ENCODE data around the gene ITPR1. TPM values are rescaled to one million over a fixed set of nuclear protein-coding genes. Genes with fewer than 3 reads are reported as not detected.

Gene ITPR1
- total and polyA plus RNA-seq, 4 donors: 3.7 to 39.4 (median 8.2) TPM

GRCh38 chr3:4754180-4755086 lies 261.3 kb downstream of the ITPR1 start:
- TF ChIP-seq RAD21 (IDR thresholded peaks at IDR 0.05): no peak
- no peak for TF ChIP-seq FOXA1 (IDR thresholded peaks at IDR 0.05)
- no peak for TF ChIP-seq HNF4A (conservative IDR thresholded peaks at IDR 0.05)
- TF ChIP-seq CTCF (IDR thresholded peaks at IDR 0.05; ENCODE audit: low read depth, low read length, missing input control): no peak
- TF ChIP-seq SP1 (IDR thresholded peaks at IDR 0.05): no peak
- TF ChIP-seq YY1 (IDR thresholded peaks at IDR 0.05): no peak
- no peak for TF ChIP-seq NR2F2 (IDR thresholded peaks at IDR 0.05)
- no peak for TF ChIP-seq TAF1 (conservative IDR thresholded peaks at IDR 0.05)
- no peak for TF ChIP-seq REST (IDR thresholded peaks at IDR 0.05)
- no peak for TF ChIP-seq RXRA (IDR thresholded peaks at IDR 0.05)
- no peak for TF ChIP-seq MAX (IDR thresholded peaks at IDR 0.05)
- TF ChIP-seq JUND (IDR thresholded peaks at IDR 0.05): no peak
- TF ChIP-seq EGR1 (IDR thresholded peaks at IDR 0.05; ENCODE audit: low read depth in 2 of 2): no peak
- H3K9ac ChIP-seq (ENCODE audit: low read depth in 1 of 2, low read length in 2 of 2): no peak overlapping the region
- no peak overlapping the region for H3K27ac ChIP-seq (ENCODE audit: low read depth in 1 of 2, low read length in 2 of 2)
- H3K4me1 ChIP-seq (ENCODE audit: control insufficient read depth in 4 of 4, insufficient read depth in 4 of 4, low read length in 3 of 4): peaks cover 10 to 22% (median 14%) of the 10 kb centered on the region in 4 donors
- H3K9me3 ChIP-seq (ENCODE audit: control insufficient read depth in 4 of 4, low read length in 3 of 4): no peaks in the 10 kb centered on the region
- H3K27me3 ChIP-seq (ENCODE audit: control insufficient read depth in 4 of 4, insufficient read depth in 4 of 4, low read length in 3 of 4): no peaks in the 10 kb centered on the region
- H3K36me3 ChIP-seq (ENCODE audit: control insufficient read depth in 4 of 4, insufficient read depth in 3 of 4, low read depth in 1 of 4, low read length in 3 of 4): no peaks in the 10 kb centered on the region
- no peak for DNase-seq (ENCODE audit: low spot score)
- WGBS: 72% methylated on average over 7 of the region's 7 CpGs
- no peak overlapping the region for H3K4me3 ChIP-seq (ENCODE audit: low read depth in 1 of 3, low read length in 3 of 3)

GRCh38 chr3:4755566-4755965 lies 262.4 kb downstream of the ITPR1 start:
- 92% methylated on average over 4 of the region's 4 CpGs for WGBS
- no peak overlapping the region for H3K9ac ChIP-seq (ENCODE audit: low read depth in 1 of 2, low read length in 2 of 2)
- no peaks in the 10 kb centered on the region for H3K27me3 ChIP-seq (ENCODE audit: control insufficient read depth in 4 of 4, insufficient read depth in 4 of 4, low read length in 3 of 4)
- H3K36me3 ChIP-seq (ENCODE audit: control insufficient read depth in 4 of 4, insufficient read depth in 3 of 4, low read depth in 1 of 4, low read length in 3 of 4): no peaks in the 10 kb centered on the region
- no peaks in the 10 kb centered on the region for H3K9me3 ChIP-seq (ENCODE audit: control insufficient read depth in 4 of 4, low read length in 3 of 4)
- H3K4me3 ChIP-seq (ENCODE audit: low read depth in 1 of 3, low read length in 3 of 3): no peak overlapping the region
- H3K27ac ChIP-seq (ENCODE audit: low read depth in 1 of 2, low read length in 2 of 2): no peak overlapping the region
- peaks cover 8 to 15% (median 11%) of the 10 kb centered on the region in 4 donors for H3K4me1 ChIP-seq (ENCODE audit: control insufficient read depth in 4 of 4, insufficient read depth in 4 of 4, low read length in 3 of 4)
- no peak for DNase-seq (ENCODE audit: low spot score)
- TF ChIP-seq FOXA2 (IDR thresholded peaks at IDR 0.05) (no peak), EGR1 (IDR thresholded peaks at IDR 0.05; ENCODE audit: low read depth in 2 of 2) (no peak), SP1 (IDR thresholded peaks at IDR 0.05) (no peak), GABPA (IDR thresholded peaks at IDR 0.05 in 1 of 2, conservative IDR thresholded peaks at IDR 0.05 in 1 of 2) (no peak), ATF3 (IDR thresholded peaks at IDR 0.05) (no peak), FOXA1 (IDR thresholded peaks at IDR 0.05) (no peak), MAX (IDR thresholded peaks at IDR 0.05) (no peak), HNF4A (conservative IDR thresholded peaks at IDR 0.05) (no peak), REST (IDR thresholded peaks at IDR 0.05) (no peak), JUND (IDR thresholded peaks at IDR 0.05) (no peak), RAD21 (IDR thresholded peaks at IDR 0.05) (no peak), NR2F2 (IDR thresholded peaks at IDR 0.05) (no peak), HNF4G (IDR thresholded peaks at IDR 0.05) (no peak), CTCF (IDR thresholded peaks at IDR 0.05; ENCODE audit: low read depth, low read length, missing input control) (no peak), YY1 (IDR thresholded peaks at IDR 0.05) (no peak), RXRA (IDR thresholded peaks at IDR 0.05) (no peak)
